Left ventricle myocardium inferior (tissue), 1 donor: ENCODE measurements around the gene PRR5. TPM values are rescaled to one million over a fixed set of nuclear protein-coding genes. Genes with fewer than 3 reads are reported as not detected.

Experiments used
- DNase-seq: peaks from one replicate; pipeline ENCODE4 v3.0.0-alpha.2; 2020
- H3K27ac ChIP-seq: fragments of 200-600 bp; replicated peaks from 2 replicates; pipeline ENCODE4 v1.8.0; 2021
- H3K27me3 ChIP-seq: fragments of 200-600 bp; 2 replicates; pipeline ENCODE4 v1.8.0; 2021; ENCODE audit warnings: low read depth
- H3K36me3 ChIP-seq: fragments of 200-600 bp; 2 replicates; pipeline ENCODE4 v1.8.0; 2021
- H3K4me1 ChIP-seq: fragments of 200-600 bp; 2 replicates; pipeline ENCODE4 v1.8.0; 2021
- H3K4me3 ChIP-seq: fragments of 200-600 bp; 2 replicates; pipeline ENCODE4 v1.8.0; 2021; ENCODE audit warnings: mild to moderate bottlenecking, moderate library complexity
- H3K9me3 ChIP-seq: fragments of 200-600 bp; replicated peaks from 2 replicates; pipeline ENCODE4 v1.8.0; 2021
- CTCF ChIP-seq: fragments of 200-600 bp; IDR thresholded peaks from 2 replicates; pipeline ENCODE4 v1.8.0; 2021; ENCODE audit warnings: antibody characterized with exemption, mild to moderate bottlenecking, borderline replicate concordance
- intact Hi-C: fragments of 100-400 bp; cut with micrococcal nuclease; formaldehyde crosslinking; loops from one replicate; pipeline ENCODE4 v1.11.0; 2022
- total RNA-seq: library from RNA; stranded (reverse); fragmentation: NEBNext Ultra II Directional; extraction: Animal tissue kit (Norgen Biotek cat#: 25700); gene quantifications from one replicate; pipeline ENCODE4 v1.2.1, GENCODE V29; 2021
- donor health status: DM: no; HTN: yes; CAD: no; lungs with severe emphysema.

Gene PRR5
- total RNA-seq, 1 donor from 2014 or later: 2.9 TPM

GRCh38 chr22:44698531-44699421 lies 3.2 kb upstream of the PRR5 start:
- no peak for TF ChIP-seq CTCF
- DNase-seq: no peak
- Histone ChIP-seq H3K27me3 (peaks cover 45% of the 10 kb centered on the region), H3K36me3 (no peaks in the 10 kb centered on the region), H3K27ac (peak overlapping the region; percentile 50), H3K4me3 (no peak overlapping the region), H3K4me1 (peaks cover 11% of the 10 kb centered on the region), H3K9me3 (no peaks in the 10 kb centered on the region)
- intact Hi-C loops: no loop called here

GRCh38 chr22:44700456-44700855 lies 1.5 kb upstream of the PRR5 start:
- H3K4me1 ChIP-seq: peaks cover 11% of the 10 kb centered on the region
- H3K4me3 ChIP-seq: no peak overlapping the region
- DNase-seq: no peak
- H3K36me3 ChIP-seq: no peaks in the 10 kb centered on the region
- no peaks in the 10 kb centered on the region for H3K9me3 ChIP-seq
- intact Hi-C loops: no loop called here
- peaks cover 57% of the 10 kb centered on the region for H3K27me3 ChIP-seq
- no peak overlapping the region for H3K27ac ChIP-seq
- TF ChIP-seq CTCF: no peak

GRCh38 chr22:44701187-44701790 lies 715 bp upstream of the PRR5 start:
- Histone ChIP-seq H3K9me3 (no peaks in the 10 kb centered on the region), H3K27ac (no peak overlapping the region), H3K36me3 (no peaks in the 10 kb centered on the region), H3K4me3 (peak overlapping the region; percentile 75), H3K27me3 (peaks cover 61% of the 10 kb centered on the region), H3K4me1 (peaks cover 11% of the 10 kb centered on the region)
- DNase-seq: no peak
- TF ChIP-seq CTCF: no peak
- intact Hi-C loops: no loop called here

- H3K27ac ChIP-seq: no peak overlapping the region
These were observed 635 bp downstream of the PRR5 start for GRCh38 chr22:44702479-44703198.

More at GRCh38 chr22:44702479-44703198, 635 bp downstream of the PRR5 start:
- peaks cover 65% of the 10 kb centered on the region for H3K27me3 ChIP-seq
- intact Hi-C loops: no loop called here
- no peak for DNase-seq
- no peak for TF ChIP-seq CTCF
- no peaks in the 10 kb centered on the region for H3K9me3 ChIP-seq
- H3K36me3 ChIP-seq: no peaks in the 10 kb centered on the region
- H3K4me1 ChIP-seq: peaks cover 11% of the 10 kb centered on the region
- peak overlapping the region; percentile 75 for H3K4me3 ChIP-seq
